Prostate gland (tissue), 2 donors: ENCODE data around the gene FAM234A.

ENCODE experiments used
- CTCF ChIP-seq, 4 experiments: fragments of 200-600 bp in 2 of 4; fragments of 450-650 bp in 2 of 4; sonication (generic) in 2 of 4; IDR thresholded peaks; 1 replicate in 3 of 4; 2 replicates in 1 of 4; pipeline ENCODE4 v1.5.1; 2016 to 2019; ENCODE audit warnings: antibody characterized with exemption in 4 of 4, mild to moderate bottlenecking in 2 of 4, moderate library complexity in 2 of 4
- POLR2A ChIP-seq: fragments of 450-650 bp; IDR thresholded peaks from one replicate; pipeline ENCODE4 v1.6.1; 2016; ENCODE audit warnings: antibody characterized with exemption, mild to moderate bottlenecking

GRCh38 chr16:264440-264951, 29.9 kb downstream of the FAM234A start:
- TF ChIP-seq POLR2A (no peak), CTCF (IDR thresholded peaks at IDR 0.05) (no peak)
